ENCODE measurements around the gene PLPPR3.
A peak's percentile ranks its signal among the peaks of the same experiment; 100 is the strongest.

PLPPR3 gene

DNA sequence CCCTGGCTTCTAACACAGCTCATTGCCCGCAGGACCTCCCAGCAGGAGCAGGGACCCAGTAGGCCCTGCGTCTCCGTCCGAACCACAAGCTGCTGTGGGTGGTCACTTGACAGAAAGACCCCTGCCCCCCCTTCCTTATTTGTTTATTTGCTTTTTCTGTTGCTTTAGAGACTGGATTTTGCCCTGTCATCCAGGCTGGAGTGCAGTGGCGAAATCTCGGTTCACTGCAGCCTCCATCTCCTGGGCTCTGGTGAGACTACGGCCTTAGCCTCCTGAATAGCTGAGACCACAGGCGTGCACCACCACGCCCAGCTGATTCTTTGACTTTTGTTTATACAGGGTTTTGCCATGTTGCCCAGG lies 32.1 kb downstream of the PLPPR3 start:
- no peak overlapping the region for H3K4me3 ChIP-seq (ENCODE audit: severe bottlenecking)
- DNase-seq (ENCODE audit: low spot score) (no peak), ATAC-seq (ENCODE audit: low read depth) (no peak)
- H3K36me3 ChIP-seq (ENCODE audit: low read depth), result peaks cover 4% of the 10 kb centered on the region
- no peaks in the 10 kb centered on the region for H3K27me3 ChIP-seq (ENCODE audit: insufficient read depth, poor library complexity, severe bottlenecking)
- TF ChIP-seq, protein P1, sequence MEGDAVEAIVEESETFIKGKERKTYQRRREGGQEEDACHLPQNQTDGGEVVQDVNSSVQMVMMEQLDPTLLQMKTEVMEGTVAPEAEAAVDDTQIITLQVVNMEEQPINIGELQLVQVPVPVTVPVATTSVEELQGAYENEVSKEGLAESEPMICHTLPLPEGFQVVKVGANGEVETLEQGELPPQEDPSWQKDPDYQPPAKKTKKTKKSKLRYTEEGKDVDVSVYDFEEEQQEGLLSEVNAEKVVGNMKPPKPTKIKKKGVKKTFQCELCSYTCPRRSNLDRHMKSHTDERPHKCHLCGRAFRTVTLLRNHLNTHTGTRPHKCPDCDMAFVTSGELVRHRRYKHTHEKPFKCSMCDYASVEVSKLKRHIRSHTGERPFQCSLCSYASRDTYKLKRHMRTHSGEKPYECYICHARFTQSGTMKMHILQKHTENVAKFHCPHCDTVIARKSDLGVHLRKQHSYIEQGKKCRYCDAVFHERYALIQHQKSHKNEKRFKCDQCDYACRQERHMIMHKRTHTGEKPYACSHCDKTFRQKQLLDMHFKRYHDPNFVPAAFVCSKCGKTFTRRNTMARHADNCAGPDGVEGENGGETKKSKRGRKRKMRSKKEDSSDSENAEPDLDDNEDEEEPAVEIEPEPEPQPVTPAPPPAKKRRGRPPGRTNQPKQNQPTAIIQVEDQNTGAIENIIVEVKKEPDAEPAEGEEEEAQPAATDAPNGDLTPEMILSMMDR (IDR thresholded peaks at IDR 0.05; ENCODE audit: poor library complexity, severe bottlenecking), result no peak
- peaks cover 6% of the 10 kb centered on the region for H3K4me1 ChIP-seq (ENCODE audit: insufficient read depth, poor library complexity, severe bottlenecking)
- H3K27ac ChIP-seq (ENCODE audit: poor library complexity, severe bottlenecking), result peak overlapping the region; percentile 39
- H3K9me3 ChIP-seq (ENCODE audit: severe bottlenecking), result no peaks in the 10 kb centered on the region

- H3K9me3 ChIP-seq (ENCODE audit: severe bottlenecking), result no peaks in the 10 kb centered on the region
- no peak overlapping the region for H3K4me3 ChIP-seq (ENCODE audit: severe bottlenecking)
- no peak for ATAC-seq (ENCODE audit: low read depth)
- no peaks in the 10 kb centered on the region for H3K27me3 ChIP-seq (ENCODE audit: insufficient read depth, poor library complexity, severe bottlenecking)
- H3K36me3 ChIP-seq (ENCODE audit: low read depth), result peaks cover 4% of the 10 kb centered on the region
- no peak for DNase-seq (ENCODE audit: low spot score)
- TF ChIP-seq, protein P1 (IDR thresholded peaks at IDR 0.05; ENCODE audit: poor library complexity, severe bottlenecking), result no peak
- H3K27ac ChIP-seq (ENCODE audit: poor library complexity, severe bottlenecking), result peak overlapping the region; percentile 39
- H3K4me1 ChIP-seq (ENCODE audit: insufficient read depth, poor library complexity, severe bottlenecking), result peaks cover 6% of the 10 kb centered on the region
Measured at GRCh38 chr19:788983-789700, 32.6 kb downstream of the PLPPR3 start.

DNA sequence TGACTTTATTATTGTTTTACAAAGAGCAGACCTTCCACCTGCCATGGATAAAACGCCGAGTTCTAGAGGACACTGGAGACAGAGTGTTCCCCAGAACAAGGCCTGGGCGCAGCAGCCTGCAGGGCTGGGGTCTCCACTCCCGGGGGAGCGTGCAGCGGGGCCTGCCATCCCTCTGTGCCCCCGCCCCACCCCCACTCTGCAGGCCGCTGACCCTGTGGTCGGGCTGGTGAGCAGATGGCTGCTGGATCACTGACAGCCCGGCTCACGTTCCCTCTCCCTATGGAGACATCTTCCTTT lies 33.1 kb downstream of the PLPPR3 start:
- Histone ChIP-seq H3K9me3 (ENCODE audit: severe bottlenecking) (no peaks in the 10 kb centered on the region), H3K36me3 (ENCODE audit: low read depth) (peaks cover 4% of the 10 kb centered on the region), H3K4me1 (ENCODE audit: insufficient read depth, poor library complexity, severe bottlenecking) (peaks cover 7% of the 10 kb centered on the region), H3K4me3 (ENCODE audit: severe bottlenecking) (no peak overlapping the region), H3K27ac (ENCODE audit: poor library complexity, severe bottlenecking) (peak overlapping the region; percentile 39), H3K27me3 (ENCODE audit: insufficient read depth, poor library complexity, severe bottlenecking) (no peaks in the 10 kb centered on the region)
- ATAC-seq (ENCODE audit: low read depth), result no peak
- TF ChIP-seq, protein P1 (IDR thresholded peaks at IDR 0.05; ENCODE audit: poor library complexity, severe bottlenecking), result no peak
- DNase-seq (ENCODE audit: low spot score), result no peak

DNA sequence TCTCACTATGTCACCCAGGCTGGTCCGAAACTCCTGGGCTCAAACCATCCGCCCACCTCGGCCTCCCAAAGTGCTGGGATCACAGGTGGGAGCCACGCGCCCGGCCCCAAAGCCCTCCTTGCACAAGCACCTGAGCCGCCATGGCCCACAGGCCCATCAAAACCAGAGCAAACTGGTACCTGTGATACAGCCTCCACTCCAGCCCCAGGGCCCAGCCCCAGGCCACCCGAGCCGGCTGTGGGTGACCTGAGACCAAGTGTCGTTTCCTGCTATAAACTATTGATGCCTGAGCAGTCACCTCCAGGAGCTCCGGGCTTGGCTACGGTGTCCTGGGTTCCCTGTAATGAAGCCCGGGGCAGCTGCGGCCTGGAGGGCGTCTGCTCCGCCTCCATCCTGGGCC lies 34.2 kb downstream of the PLPPR3 start:
- TF ChIP-seq, protein P1 (IDR thresholded peaks at IDR 0.05; ENCODE audit: poor library complexity, severe bottlenecking), result no peak
- no peak for ATAC-seq (ENCODE audit: low read depth)
- Histone ChIP-seq H3K36me3 (ENCODE audit: low read depth) (peaks cover 4% of the 10 kb centered on the region), H3K4me3 (ENCODE audit: severe bottlenecking) (no peak overlapping the region), H3K4me1 (ENCODE audit: insufficient read depth, poor library complexity, severe bottlenecking) (peaks cover 18% of the 10 kb centered on the region), H3K27ac (ENCODE audit: poor library complexity, severe bottlenecking) (no peak overlapping the region), H3K9me3 (ENCODE audit: severe bottlenecking) (no peaks in the 10 kb centered on the region), H3K27me3 (ENCODE audit: insufficient read depth, poor library complexity, severe bottlenecking) (no peaks in the 10 kb centered on the region)
- DNase-seq (ENCODE audit: low spot score), result no peak

GRCh38 chr19:784541-784940 lies 37.2 kb downstream of the PLPPR3 start:
- peaks cover 26% of the 10 kb centered on the region for H3K4me1 ChIP-seq (ENCODE audit: insufficient read depth, poor library complexity, severe bottlenecking)
- H3K27me3 ChIP-seq (ENCODE audit: insufficient read depth, poor library complexity, severe bottlenecking), result no peaks in the 10 kb centered on the region
- DNase-seq (ENCODE audit: low spot score) (no peak), ATAC-seq (ENCODE audit: low read depth) (no peak)
- H3K36me3 ChIP-seq (ENCODE audit: low read depth), result peaks cover 4% of the 10 kb centered on the region
- H3K9me3 ChIP-seq (ENCODE audit: severe bottlenecking), result no peaks in the 10 kb centered on the region
- H3K4me3 ChIP-seq (ENCODE audit: severe bottlenecking), result peak overlapping the region; percentile 42
- peak overlapping the region; percentile 89 for H3K27ac ChIP-seq (ENCODE audit: poor library complexity, severe bottlenecking)
- TF ChIP-seq, protein P1 (IDR thresholded peaks at IDR 0.05; ENCODE audit: poor library complexity, severe bottlenecking), result no peak
